LoVo (cell line): ENCODE data around the gene EEF1AKMT1.
"Not testable (repeated sequence)": the region's sequence is repeated elsewhere in the genome, so short reads cannot be mapped to it uniquely, and the experiment has no call there.

ENCODE experiments used
- DNase-seq: peaks from one replicate; pipeline ENCODE4 v3.0.0-alpha.2; 2016; ENCODE audit warnings: low spot score

EEF1AKMT1 gene

DNA sequence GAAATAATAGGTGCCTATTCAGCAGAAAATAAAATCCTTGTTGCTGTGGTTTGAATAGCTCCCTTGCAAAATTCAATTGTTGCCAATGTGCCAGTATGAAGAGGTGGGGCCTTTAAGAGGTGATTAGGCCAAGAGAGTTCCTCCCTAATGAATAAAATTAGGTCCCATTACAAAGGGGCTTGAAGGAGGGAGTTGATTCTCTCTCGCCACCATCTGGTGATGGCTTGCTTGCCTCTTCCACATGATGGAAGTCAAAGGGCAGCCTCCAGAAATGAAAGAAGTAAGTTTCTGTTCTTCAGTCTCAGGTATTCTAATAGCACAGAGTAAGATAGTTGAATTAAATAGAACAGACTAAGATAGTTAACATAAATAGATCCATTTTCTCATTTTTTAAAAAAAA, 3.0 kb upstream of the EEF1AKMT1 start:
- DNase-seq, result no peak

DNA sequence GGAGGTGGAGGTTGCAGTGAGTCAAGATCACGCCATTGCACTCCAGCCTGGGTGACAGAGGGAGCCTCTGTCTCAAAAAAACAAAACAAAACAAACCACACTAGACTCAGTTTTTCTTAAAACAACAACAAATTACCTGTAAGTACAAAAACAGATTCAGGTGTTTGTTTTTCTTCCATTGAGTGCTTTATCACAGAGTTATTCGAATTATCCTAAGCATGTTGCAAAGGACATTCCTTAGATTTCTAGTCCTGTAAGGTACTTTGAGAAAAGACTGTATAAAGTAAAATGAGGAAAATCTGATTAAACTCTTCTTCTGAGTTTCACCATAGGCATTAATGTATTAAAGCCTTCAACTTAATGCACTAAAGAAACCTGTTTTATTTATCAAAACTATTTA, 2.2 kb upstream of the EEF1AKMT1 start:
- no peak for DNase-seq

DNA sequence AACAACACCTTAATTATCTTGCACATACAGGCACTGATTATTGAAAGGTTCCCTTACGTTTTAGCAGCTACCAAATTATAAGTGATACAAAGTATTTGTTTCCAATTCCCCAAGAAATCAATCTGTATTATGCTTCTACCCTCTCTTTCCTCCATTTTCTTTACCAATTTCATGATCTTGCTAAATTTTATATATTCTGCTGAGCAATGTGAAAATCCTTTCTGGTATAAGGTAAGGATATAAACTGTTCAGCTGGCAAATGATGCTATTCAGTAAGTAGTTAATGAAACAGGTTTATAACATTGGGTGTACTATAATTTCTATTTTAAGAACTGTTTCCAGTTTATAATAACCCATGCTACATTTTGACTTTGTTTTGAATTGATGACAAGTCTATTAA, 985 bp upstream of the EEF1AKMT1 start:
- no peak for DNase-seq

DNA sequence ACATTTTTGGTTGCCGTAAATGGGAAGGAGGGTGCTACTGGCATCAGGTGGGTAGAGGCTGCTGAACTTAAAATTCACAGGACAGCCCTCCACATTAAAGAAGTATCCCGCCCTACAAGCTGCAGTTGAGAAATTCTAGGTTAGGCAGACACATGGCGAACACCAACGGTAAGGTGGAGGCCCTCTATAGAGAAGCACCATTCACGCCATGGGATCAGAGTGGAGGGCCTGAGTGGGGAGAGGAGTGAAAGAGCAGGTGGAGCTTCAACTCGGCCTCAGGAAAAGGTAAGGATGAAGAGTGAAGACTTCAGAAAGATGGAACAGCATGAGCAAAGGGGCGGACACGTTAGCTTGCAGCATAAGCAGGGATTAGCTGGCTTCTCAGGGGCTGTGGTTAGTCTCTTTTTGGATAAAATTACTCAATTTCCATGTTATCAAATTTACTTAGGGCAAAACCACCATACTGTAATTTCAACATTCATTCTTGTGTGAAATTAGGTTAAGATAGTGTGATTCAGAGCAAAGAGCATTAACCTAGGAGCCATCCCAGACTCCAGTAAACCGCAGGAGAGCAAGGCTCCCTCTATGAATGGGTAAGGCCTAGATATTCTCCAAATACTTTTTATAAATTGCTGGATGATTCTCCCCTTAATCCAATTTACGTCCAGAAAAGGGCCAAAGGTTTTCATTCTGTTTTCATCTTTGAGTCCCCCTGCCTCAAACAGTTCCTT, 1.2 kb downstream of the EEF1AKMT1 start:
- DNase-seq, result no peak

DNA sequence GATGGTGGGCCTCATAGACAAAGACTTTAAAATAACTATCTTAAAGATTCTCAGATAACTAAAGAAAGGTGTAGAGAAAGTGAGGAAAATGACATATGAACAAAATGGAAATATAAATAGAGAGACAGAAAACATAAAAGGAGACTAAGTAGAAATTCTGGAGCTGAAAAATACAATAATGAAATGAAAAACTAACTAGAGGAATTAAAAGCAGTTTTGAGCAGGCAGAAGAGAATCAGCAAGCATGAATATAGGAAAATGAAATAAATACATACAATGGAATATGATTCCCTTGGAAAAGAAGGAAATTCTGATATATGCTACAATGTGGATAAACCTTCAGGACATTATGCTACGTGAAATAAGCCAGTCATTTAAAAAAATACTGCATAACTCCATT, 3.9 kb downstream of the EEF1AKMT1 start:
- no peak for DNase-seq

DNA sequence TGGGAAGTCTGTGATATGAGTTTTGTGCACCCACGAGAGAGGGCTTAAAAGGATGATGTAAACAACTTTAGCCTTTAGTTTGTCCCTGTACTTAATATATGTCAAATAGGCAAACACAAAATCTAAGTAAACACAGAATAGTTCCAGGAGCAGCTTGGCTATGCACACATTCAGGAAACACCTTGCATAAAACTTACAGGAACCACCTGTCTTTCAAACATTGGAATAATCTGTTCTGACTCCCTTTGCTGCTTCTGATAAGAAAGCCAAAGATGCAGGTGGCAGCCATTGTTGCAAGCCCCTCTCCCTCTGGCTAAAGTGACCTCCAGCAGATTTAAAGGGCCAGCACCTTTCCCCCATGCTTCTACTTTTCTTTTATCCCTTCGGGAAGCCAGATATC, 4.7 kb downstream of the EEF1AKMT1 start:
- DNase-seq, result no peak

DNA sequence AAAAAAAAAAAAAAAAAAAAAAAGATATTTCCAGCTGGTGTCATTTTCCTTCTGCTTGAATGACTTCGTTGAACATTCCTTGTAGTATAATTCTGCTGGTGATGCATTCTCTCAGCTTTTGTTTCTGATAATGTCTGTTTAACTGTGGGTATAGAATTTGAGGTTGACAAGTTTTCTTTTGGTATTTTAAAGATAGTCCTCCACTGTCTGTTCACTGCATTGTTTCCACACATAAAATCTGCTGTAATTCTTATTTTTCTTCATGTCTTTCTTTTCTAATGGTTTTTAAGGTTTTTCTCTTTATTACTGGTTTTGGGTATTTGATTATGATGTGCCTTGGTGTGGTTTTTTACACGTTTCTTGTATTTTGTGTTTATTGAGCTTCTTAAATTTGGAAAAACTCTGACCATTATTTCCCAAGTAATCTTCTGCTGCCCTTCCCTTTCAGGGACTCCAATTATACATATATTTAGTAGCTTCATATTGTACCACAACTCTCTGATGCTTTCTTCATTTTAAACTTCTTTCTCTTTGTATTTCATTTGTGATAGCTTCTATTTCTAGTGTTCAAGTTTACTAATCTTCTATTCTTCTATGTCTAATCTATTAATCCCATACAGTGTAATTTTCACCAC, 6.3 kb downstream of the EEF1AKMT1 start:
- DNase-seq, result no peak

DNA sequence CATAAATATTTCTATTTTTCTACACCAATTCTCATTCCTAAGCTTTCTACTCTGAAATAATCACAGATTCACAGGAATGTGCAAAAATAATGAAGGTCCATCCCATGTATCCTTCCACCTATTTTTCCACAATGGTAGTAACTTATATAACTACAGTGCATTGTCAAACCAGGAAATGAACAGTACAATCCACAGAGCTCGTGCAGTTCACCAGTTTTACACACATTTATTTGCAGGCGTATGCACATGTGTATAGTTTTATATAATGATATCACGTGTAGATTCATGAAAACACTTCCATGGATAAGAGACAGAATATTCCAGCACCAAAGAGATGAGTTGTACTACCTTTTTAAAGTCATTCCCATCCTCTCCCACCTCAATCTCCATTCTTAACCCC, 12.9 kb downstream of the EEF1AKMT1 start:
- DNase-seq, result no peak

DNA sequence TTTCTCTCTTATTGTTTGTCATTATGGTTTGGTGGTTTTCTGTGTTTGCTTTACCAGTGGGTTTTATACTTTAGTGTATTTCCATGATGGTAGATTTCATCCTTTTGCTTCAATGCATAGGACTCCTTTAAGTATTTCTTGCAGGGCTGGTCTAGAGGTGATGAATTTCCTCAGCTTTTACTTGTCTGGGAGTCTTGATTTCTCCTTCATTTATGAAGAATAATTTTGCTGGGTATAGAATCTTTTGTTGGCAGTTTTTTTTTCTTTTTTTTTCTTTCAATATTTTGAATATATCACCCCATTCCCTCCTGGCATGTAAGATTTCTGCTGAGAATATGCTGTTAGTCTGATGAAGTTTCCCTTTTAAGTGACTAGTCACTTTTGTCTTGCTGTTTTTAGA, 19.8 kb downstream of the EEF1AKMT1 start:
- no peak for DNase-seq

DNA sequence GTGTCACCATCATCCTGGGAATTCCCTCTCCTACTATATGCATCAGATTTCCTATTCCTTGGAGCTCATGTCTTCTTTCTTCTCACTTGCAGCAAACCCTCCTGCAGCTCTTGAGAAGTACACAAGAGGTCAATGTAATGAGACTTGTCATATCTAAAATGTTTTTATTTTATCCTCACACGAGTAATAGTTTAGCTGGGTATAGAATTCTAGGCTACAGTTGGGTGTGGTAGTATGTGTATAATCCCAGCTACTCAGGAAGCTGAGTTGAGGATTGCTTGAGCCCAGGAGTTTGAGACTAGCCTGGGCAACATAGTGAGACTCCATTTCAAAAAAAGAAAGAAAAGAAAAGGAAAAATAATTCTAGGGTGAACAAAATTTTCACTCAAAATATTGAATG, 24.4 kb downstream of the EEF1AKMT1 start:
- DNase-seq, result no peak

DNA sequence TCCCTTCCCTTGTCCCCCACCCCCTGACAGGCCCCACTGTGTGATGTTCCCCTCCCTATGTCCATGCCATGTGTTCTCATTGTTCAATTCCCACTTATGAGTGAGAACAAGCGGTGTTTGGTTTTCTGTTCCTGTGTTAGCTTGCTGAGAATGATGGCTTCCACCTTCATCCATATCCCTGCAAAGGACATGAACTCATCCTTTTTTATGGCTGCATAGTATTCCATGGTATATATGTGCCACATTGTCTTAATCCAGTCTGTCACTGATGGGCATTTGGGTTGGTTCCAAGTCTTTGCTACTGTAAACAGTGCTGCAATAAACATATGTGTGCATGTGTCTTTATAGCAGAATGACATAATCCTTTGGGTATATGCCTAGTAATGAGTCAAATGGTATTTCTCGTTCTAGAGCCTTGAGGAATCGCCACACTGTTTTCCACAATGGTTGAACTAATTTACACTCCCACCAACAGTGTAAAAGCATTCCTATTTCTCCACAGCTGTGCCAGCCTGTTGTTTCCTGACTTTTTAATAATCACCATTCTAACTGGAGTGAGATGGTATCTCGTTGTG, 29.8 kb downstream of the EEF1AKMT1 start:
- DNase-seq, result not testable (repeated sequence)

DNA sequence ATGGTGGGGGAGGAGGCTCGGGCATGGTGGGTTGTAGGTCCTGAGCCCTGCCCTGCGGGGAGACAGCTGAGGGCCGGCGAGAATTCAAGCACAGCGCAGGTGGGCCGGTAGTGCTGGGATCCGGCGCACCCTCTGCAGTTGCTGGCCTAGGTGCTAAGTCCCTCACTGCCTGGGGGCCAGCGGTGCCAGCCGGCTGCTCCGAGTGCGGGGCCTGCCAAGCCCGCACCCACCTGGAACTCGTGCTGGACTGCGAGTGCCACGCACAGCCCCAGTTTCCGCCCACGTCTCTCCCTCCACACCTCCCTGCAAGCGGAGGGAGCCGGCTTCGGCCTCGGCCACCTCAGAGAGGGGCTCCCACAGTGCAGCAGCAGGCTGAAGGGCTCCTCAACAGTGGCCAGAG, 33.7 kb downstream of the EEF1AKMT1 start:
- DNase-seq, result no peak

DNA sequence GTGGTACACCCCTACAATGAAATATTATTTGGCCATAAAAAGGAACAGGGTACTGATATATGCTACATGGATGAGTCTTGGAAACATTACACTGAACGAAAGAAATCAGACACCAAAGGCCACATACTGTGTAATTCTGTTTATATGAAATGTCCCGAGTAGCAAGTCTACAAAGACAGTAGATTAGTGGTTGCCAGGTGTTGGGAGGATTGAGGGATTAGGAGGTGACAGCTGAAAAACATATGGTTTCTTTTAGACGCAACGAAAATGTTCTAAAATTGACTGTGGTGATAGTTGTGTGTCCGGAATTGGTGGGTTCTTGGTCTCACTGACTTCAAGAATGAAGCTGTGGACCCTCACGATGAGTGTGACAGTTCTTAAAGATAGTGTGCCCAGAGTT, 35.1 kb downstream of the EEF1AKMT1 start:
- no peak for DNase-seq

DNA sequence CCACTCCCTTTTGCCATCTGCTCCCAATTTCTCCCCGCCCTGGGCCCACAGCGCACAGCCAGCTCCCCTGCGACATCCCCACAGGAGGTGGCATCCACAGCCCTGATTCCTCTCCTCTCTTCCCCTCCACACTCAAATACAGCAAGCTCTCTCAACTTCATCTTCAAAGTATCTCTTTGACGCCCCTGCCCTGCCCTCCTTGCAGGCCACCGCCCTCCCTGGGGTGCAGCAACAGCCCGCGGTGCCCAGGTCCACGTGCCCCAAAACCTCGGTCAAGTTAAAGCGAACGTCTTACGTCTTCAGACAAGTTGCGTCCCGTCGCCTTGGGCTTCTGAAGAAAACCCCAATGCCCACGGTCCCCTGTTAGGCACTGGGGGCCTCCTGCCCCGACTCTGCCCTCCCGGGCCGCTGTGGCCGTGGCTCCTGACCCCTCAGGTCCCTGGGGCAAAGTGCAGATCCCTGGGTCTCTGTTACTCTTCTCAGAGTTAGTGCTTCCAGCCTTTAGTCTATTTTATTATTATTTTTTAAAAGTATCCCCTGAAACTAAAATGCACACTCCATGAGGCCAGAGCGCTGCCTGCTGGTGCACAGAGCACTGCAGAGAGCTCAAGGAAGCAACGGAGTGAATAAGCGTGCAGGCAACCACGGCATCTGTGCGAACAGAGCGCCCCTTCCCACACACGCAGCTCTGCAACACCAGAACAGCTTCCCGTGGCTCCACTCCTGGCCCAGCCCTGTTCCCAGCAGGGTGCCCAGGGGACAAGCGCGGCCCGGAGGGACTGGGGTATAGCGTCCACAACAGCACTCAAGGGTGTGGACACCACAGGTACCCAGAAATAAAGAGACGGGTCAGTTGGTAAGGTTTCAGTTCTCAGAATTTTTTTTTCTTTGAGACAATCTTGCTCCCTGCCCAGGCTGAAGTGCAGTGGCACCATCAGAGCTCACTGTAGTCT, 43.9 kb downstream of the EEF1AKMT1 start:
- no peak for DNase-seq

DNA sequence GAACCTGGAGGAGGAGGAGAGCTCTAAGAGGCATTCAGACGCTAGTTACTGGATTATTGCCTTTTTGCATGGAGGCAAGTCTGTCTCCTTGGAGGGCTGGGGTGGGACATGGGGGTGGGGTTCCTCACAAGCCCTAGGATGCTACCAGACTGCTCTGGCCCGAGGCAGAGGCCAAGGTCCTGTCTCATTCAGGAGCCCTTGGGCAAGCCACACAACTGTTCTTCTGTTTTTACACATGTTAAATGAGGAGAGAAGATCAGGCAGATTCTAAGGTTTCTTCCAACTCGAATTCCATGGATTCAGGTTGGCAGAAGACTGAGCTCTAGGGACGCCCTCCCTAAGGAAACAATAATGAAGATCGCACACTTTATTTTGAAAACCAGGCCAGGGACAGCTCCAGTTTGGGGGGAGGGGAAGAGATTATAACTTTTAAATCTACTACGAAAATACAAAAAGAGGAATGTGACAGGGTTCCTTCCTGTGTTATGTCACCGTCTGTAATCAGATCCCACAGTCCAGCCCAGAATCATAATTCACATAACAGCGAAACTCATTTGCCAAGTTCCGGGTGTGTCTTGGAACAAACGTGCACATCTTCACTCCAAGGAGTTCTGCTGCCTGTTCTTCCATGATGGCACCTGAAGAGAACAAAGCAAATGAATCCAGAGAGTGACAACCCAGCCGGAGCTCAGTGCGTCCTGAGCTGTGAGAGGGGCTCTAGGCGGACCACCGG, 45.0 kb downstream of the EEF1AKMT1 start:
- DNase-seq, result no peak

DNA sequence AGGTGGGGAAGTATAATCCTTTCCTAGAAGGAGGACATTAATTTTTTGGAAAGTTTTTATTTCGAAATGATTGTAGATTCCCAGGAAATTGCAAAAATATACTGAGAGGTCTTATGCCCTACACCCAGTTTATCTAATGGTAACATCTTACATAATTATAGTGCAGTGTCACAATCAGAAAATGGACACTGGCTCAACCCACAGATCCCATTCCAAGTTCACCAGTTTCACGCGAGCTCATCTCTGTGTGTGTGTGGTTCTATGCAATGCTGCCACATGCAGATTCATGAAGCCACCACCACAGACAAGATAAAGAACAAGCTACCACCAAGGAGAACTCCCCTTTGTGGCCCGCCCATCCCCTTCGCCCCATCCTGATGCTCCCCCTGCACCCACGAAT, 45.9 kb downstream of the EEF1AKMT1 start:
- DNase-seq, result no peak

DNA sequence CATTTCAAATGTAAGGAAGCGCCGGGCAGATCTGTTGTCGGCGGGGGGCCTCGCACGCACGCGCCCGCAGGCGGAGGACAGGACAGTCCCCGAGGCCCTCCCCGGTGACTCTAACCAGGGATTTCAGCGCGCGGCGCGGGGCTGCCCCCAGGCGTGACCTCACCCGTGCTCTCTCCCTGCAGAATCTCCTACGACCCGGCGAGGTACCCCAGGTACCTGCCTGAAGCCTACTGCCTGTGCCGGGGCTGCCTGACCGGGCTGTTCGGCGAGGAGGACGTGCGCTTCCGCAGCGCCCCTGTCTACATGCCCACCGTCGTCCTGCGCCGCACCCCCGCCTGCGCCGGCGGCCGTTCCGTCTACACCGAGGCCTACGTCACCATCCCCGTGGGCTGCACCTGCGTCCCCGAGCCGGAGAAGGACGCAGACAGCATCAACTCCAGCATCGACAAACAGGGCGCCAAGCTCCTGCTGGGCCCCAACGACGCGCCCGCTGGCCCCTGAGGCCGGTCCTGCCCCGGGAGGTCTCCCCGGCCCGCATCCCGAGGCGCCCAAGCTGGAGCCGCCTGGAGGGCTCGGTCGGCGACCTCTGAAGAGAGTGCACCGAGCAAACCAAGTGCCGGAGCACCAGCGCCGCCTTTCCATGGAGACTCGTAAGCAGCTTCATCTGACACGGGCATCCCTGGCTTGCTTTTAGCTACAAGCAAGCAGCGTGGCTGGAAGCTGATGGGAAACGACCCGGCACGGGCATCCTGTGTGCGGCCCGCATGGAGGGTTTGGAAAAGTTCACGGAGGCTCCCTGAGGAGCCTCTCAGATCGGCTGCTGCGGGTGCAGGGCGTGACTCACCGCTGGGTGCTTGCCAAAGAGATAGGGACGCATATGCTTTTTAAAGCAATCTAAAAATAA, 52.1 kb downstream of the EEF1AKMT1 start:
- DNase-seq, result peak; percentile 23

DNA sequence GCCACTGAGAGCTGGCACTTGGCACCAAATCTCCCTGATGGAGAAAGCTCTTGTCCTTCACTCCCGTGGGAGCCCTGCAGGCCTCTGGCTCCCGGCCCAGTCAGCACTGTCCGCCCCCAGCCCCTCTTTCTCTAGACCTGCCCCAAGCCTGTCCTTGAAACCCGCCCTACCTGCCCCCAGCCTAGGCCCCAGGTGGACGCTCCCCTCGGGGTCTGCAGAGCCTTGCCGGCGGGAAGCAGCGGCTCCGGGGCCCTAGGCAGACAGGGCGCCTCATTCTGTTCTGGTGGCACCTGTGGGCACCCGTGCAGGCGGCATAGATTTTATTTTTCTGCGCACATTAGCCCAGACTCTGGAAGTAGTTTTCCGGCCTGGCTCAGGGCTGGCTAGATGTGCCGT, 52.7 kb downstream of the EEF1AKMT1 start:
- no peak for DNase-seq

DNA sequence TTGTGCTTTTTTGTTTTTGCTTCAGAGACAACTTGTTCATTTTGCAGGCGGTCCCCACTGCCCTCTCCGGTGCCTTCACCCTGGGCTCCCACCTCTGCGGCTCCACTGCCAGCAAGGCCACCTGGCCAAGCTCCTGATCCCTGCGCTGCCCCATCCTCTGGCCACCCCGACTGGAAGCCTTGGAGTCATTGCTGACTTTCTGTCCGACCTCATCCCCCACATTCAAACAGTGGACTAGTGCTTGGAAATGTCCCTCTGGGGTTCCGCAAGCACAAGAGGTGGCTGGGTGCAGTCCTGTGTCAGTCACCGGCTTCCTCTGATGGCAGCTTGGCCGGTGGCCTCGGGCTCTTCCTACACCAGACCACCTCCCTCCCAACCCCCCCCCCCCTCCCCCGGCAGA, 53.3 kb downstream of the EEF1AKMT1 start:
- no peak for DNase-seq

DNA sequence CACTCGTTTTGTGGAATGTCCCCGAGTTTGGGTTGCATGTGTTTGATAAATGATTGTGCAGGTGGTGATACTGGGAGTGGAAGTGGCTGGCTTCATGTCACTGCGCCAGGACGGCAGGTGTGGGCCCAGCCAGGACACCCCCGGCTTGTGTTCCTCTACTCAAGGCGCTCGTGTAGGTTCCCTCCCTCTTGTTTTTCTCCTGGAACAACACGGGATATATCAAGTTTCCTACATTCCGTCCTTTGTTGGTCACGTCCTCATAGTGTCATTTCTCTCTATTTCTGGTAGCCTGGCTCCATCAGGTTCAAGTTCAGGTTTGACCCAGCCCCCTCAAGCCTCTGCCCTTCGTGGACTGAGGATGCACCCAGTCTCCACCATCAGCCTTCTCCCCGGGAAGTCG, 54.0 kb downstream of the EEF1AKMT1 start:
- DNase-seq, result no peak
